ENCODE data around the gene MRAP.

The MRAP gene

GRCh38 chr21:32322676-32323075, 24.0 kb downstream of the MRAP start:
- no peaks in the 10 kb centered on the region for H3K4me1 ChIP-seq (ENCODE audit: control insufficient read depth, insufficient read depth, low read length)
- peaks cover 23 to 92% of the 10 kb centered on the region in 2 experiments for H3K36me3 ChIP-seq (ENCODE audit: control insufficient read depth in 2 of 2, insufficient read depth in 1 of 2, low read length in 2 of 2)
- no peak overlapping the region for H3K27ac ChIP-seq (ENCODE audit: extremely low read depth, low read depth, low read length)
- TF ChIP-seq ZNF302 (tag by site-specific recombination; IDR thresholded peaks at IDR 0.05; ENCODE audit: low read depth): no peak
- no peak overlapping the region for H3K4me3 ChIP-seq (ENCODE audit: low read depth, low read length)
- ChIA-PET POLR2A (no interaction called here), CTCF (interaction anchor here (0.5 kb wide), 1 partner anchor 68 kb away, joined by 4 read pairs; no protein-coding TSS in a partner anchor)
- no peaks in the 10 kb centered on the region for H3K9me3 ChIP-seq (ENCODE audit: control insufficient read depth, insufficient read depth, low read depth, low read length)

GRCh38 chr21:32325706-32326105, 27.1 kb downstream of the MRAP start:
- Histone ChIP-seq H3K9me3 (ENCODE audit: control insufficient read depth, insufficient read depth, low read depth, low read length) (no peaks in the 10 kb centered on the region), H3K36me3 (ENCODE audit: control insufficient read depth in 2 of 2, insufficient read depth in 1 of 2, low read length in 2 of 2) (peaks cover 24 to 78% of the 10 kb centered on the region in 2 experiments), H3K4me1 (ENCODE audit: control insufficient read depth, insufficient read depth, low read length) (no peaks in the 10 kb centered on the region), H3K4me3 (ENCODE audit: low read depth, low read length) (no peak overlapping the region), H3K27ac (ENCODE audit: extremely low read depth, low read depth, low read length) (no peak overlapping the region)
- POLR2A ChIA-PET: interaction anchor here (0.7 kb wide), 1 partner anchor 9 kb away, joined by 3 read pairs; no protein-coding TSS in a partner anchor
- CTCF ChIA-PET: interaction anchor here (0.6 to 1.3 kb wide), 2 partner anchors 31 to 348 kb away, joined by 3 read pairs; no protein-coding TSS in a partner anchor
- TF ChIP-seq ZNF785 (tag by site-specific recombination; IDR thresholded peaks at IDR 0.05) (no peak), ZNF600 (tag by site-specific recombination; IDR thresholded peaks at IDR 0.05) (no peak), SP3 (tag by site-specific recombination; IDR thresholded peaks at IDR 0.05) (no peak), ZNF433 (tag by site-specific recombination; IDR thresholded peaks at IDR 0.05; ENCODE audit: low read depth) (no peak), HOXC10 (CRISPR knock-in tag; IDR thresholded peaks at IDR 0.05) (no peak), ATF2 (tag by site-specific recombination; IDR thresholded peaks at IDR 0.05; ENCODE audit: low read depth) (no peak), CTCF (tag by site-specific recombination; IDR thresholded peaks at IDR 0.05) (no peak), PRDM4 (tag by site-specific recombination; IDR thresholded peaks at IDR 0.05) (no peak), ZSCAN16 (tag by site-specific recombination; IDR thresholded peaks at IDR 0.05) (no peak), ZBTB17 (tag by site-specific recombination; IDR thresholded peaks at IDR 0.05) (no peak)

- ChIA-PET CTCF (no interaction called here), POLR2A (no interaction called here)
- Histone ChIP-seq H3K9me3 (ENCODE audit: control insufficient read depth, insufficient read depth, low read depth, low read length) (no peaks in the 10 kb centered on the region), H3K4me3 (ENCODE audit: low read depth, low read length) (no peak overlapping the region), H3K27ac (ENCODE audit: extremely low read depth, low read depth, low read length) (no peak overlapping the region), H3K36me3 (ENCODE audit: control insufficient read depth in 2 of 2, insufficient read depth in 1 of 2, low read length in 2 of 2) (peaks cover 34 to 77% of the 10 kb centered on the region in 2 experiments), H3K4me1 (ENCODE audit: control insufficient read depth, insufficient read depth, low read length) (no peaks in the 10 kb centered on the region)
- TF ChIP-seq HIC1 (tag by site-specific recombination; IDR thresholded peaks at IDR 0.05) (no peak), ZEB2 (tag by site-specific recombination; IDR thresholded peaks at IDR 0.05) (no peak), ZFP37 (tag by site-specific recombination; IDR thresholded peaks at IDR 0.05) (no peak), ZNF624 (tag by site-specific recombination; IDR thresholded peaks at IDR 0.05) (no peak), ZNF404 (tag by site-specific recombination; IDR thresholded peaks at IDR 0.05) (no peak), ZNF292 (tag by site-specific recombination; IDR thresholded peaks at IDR 0.05; ENCODE audit: borderline replicate concordance, low read depth) (no peak), ELK4 (IDR thresholded peaks at IDR 0.05; ENCODE audit: borderline replicate concordance, low read depth, low read length) (no peak), REST (tag by site-specific recombination; IDR thresholded peaks at IDR 0.05) (no peak)
Measured at GRCh38 chr21:32328595-32328994, 29.9 kb downstream of the MRAP start.

Data from HEK293 (cell line).